Gastroesophageal sphincter (tissue), 3 donors: ENCODE measurements around the gene OR2T34.

Source experiments
- CTCF ChIP-seq, 4 experiments: fragments of 200-600 bp in 2 of 4; fragments of 450-650 bp in 2 of 4; sonication (generic) in 1 of 4; IDR thresholded peaks; one replicate each; pipeline ENCODE4 v1.5.1; 2017 to 2019; ENCODE audit warnings: antibody characterized with exemption in 4 of 4, mild to moderate bottlenecking in 2 of 4, moderate library complexity in 2 of 4
- EP300 ChIP-seq: sonication (generic); formaldehyde crosslinking; IDR thresholded peaks from one replicate; pipeline ENCODE4 v1.6.1; 2017; ENCODE audit warnings: antibody characterized with exemption, mild to moderate bottlenecking
- POLR2A ChIP-seq, 2 donors: fragments of 450-650 bp; IDR thresholded peaks; one replicate each; pipeline ENCODE4 v1.6.1; 2017; ENCODE audit warnings: antibody characterized with exemption in 2 of 2, mild to moderate bottlenecking in 2 of 2, moderate library complexity in 1 of 2
- POLR2AphosphoS5 ChIP-seq: sonication (generic); formaldehyde crosslinking; IDR thresholded peaks from one replicate; pipeline ENCODE4 v1.6.1; 2017; ENCODE audit warnings: antibody characterized with exemption

GRCh38 chr1:248599396-248599795, 24.8 kb upstream of the OR2T34 start:
- TF ChIP-seq CTCF (IDR thresholded peaks at IDR 0.05) = no peak
- no peak for TF ChIP-seq POLR2A (IDR thresholded peaks at IDR 0.05)
- TF ChIP-seq POLR2AphosphoS5 = no peak
- TF ChIP-seq EP300 = no peak
